Subcutaneous abdominal adipose tissue (tissue), 5 donors: ENCODE measurements around the gene C12orf43.

Source experiments
- H3K27ac ChIP-seq: one replicate; pipeline ENCODE4 v1.7.0; 2013; ENCODE audit warnings: low read depth, mild to moderate bottlenecking, inconsistent platforms, low read length, moderate library complexity
- H3K27me3 ChIP-seq, 5 donors: one replicate each; pipeline ENCODE4 v1.7.0; 2013; ENCODE audit warnings: low read length in 5 of 5, inconsistent platforms in 1 of 5; ENCODE audit not compliant: control insufficient read depth in 5 of 5, insufficient read depth in 4 of 5
- H3K36me3 ChIP-seq, 5 donors: one replicate each; pipeline ENCODE4 v1.7.0; 2013; ENCODE audit warnings: low read length in 5 of 5; ENCODE audit not compliant: control insufficient read depth in 5 of 5, insufficient read depth in 5 of 5
- H3K4me1 ChIP-seq, 5 donors: one replicate each; pipeline ENCODE4 v1.7.0; 2013; ENCODE audit warnings: low read length in 5 of 5, mild to moderate bottlenecking in 3 of 5, moderate library complexity in 1 of 5; ENCODE audit not compliant: control insufficient read depth in 5 of 5, insufficient read depth in 5 of 5
- H3K4me3 ChIP-seq, 5 donors: one replicate each; pipeline ENCODE4 v1.7.0; 2013; ENCODE audit warnings: low read length in 5 of 5, low read depth in 1 of 5
- H3K9ac ChIP-seq, 5 donors: one replicate each; pipeline ENCODE4 v1.7.0; 2013; ENCODE audit warnings: low read length in 5 of 5, mild to moderate bottlenecking in 4 of 5, moderate library complexity in 3 of 5
- H3K9me3 ChIP-seq, 5 donors: one replicate each; pipeline ENCODE4 v1.7.0; 2013; ENCODE audit warnings: low read length in 5 of 5; ENCODE audit not compliant: control insufficient read depth in 5 of 5
- donor health status: healthy.
- donor health status: healthy.
- donor health status: healthy.
- donor health status: healthy.
- donor health status: healthy.

Gene C12orf43

GRCh38 chr12:121030576-121031212 lies 14.4 kb upstream of the C12orf43 start:
- no peak overlapping the region for H3K27ac ChIP-seq

GRCh38 chr12:121026274-121027045 lies 10.2 kb upstream of the C12orf43 start:
- Histone ChIP-seq H3K9ac (no peak overlapping the region), H3K4me1 (no peaks in the 10 kb centered on the region), H3K36me3 (peaks cover 0 to 27% (median 8%) of the 10 kb centered on the region in 5 donors), H3K27me3 (no peaks in the 10 kb centered on the region), H3K4me3 (no peak overlapping the region), H3K9me3 (no peaks in the 10 kb centered on the region), H3K27ac (no peak overlapping the region)

More at GRCh38 chr12:121030576-121031212, 14.4 kb upstream of the C12orf43 start:
- no peaks in the 10 kb centered on the region for H3K27me3 ChIP-seq
- H3K9ac ChIP-seq, result no peak overlapping the region
- H3K4me3 ChIP-seq, result no peak overlapping the region
- H3K4me1 ChIP-seq, result no peaks in the 10 kb centered on the region
- no peaks in the 10 kb centered on the region for H3K9me3 ChIP-seq
- peaks cover 0 to 32% (median 2%) of the 10 kb centered on the region in 5 donors for H3K36me3 ChIP-seq

DNA sequence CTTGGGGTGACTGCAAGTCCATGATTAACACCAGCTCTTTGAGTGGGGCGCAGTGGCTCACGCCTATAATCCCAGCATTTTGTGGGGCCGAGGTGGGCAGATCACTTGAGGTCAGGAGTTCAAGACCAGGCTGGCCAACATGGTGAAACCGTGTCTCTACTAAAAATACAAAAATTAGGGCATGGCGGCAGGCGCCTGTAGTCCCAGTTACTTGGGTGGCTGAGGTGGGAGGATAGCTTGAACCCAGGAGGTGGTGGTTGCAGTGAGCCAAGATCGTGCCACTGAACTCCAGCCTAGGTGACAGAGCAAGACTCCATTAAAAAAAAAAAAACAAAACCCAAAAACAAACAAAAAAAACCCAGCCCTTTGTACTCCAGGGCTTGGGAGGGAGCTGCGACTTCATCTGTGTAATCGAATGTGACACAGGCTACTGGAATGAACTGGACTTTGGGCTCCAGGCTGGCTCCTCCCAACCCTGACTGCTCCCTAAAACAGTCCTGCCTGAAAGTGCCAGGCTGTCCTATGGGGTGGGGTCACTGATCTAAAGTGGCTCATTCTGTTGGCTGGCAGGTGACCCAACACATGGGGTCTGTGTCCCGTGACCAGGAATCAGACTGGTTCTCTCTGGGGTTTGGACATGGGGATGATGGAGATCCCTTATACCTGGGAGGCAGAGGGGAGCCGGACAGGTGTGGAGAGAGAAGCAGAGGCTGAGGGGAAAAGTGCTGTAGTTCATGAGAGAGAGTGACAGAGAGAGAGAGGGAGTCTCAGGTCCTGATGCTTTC lies 9.3 kb upstream of the C12orf43 start:
- no peak overlapping the region for H3K27ac ChIP-seq
- no peaks in the 10 kb centered on the region for H3K4me1 ChIP-seq
- no peaks in the 10 kb centered on the region for H3K9me3 ChIP-seq
- no peak overlapping the region for H3K4me3 ChIP-seq
- no peaks in the 10 kb centered on the region for H3K27me3 ChIP-seq
- peaks cover 0 to 26% (median 8%) of the 10 kb centered on the region in 5 donors for H3K36me3 ChIP-seq
- no peak overlapping the region for H3K9ac ChIP-seq

DNA sequence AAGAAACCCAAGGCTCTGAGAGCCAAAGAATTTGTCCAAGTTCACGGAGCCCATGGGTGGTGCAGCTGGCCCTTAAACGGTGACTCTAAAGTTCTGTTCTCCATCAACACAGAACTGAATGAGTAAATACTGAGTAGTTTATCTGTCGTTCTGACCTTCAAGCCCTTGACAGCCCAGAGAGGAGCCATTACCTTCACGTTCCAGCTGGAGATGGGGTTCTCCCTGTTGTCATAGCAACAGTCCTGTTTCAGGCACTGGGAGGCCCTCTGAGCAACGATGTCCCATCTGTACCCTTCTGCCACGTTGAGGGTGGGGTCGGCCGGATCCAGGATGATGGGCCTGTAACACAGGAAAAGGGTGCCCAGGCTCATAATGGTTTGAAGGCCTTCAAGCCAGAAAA lies 7.5 kb upstream of the C12orf43 start:
- H3K27ac ChIP-seq, result no peak overlapping the region
- no peak overlapping the region for H3K4me3 ChIP-seq
- H3K36me3 ChIP-seq, result peaks cover 0 to 34% (median 12%) of the 10 kb centered on the region in 5 donors
- H3K9ac ChIP-seq, result no peak overlapping the region
- H3K27me3 ChIP-seq, result no peaks in the 10 kb centered on the region
- no peaks in the 10 kb centered on the region for H3K9me3 ChIP-seq
- H3K4me1 ChIP-seq, result no peaks in the 10 kb centered on the region

GRCh38 chr12:121022713-121023112 lies 6.4 kb upstream of the C12orf43 start:
- Histone ChIP-seq H3K27me3 (no peaks in the 10 kb centered on the region), H3K9me3 (no peaks in the 10 kb centered on the region), H3K27ac (no peak overlapping the region), H3K4me3 (no peak overlapping the region), H3K4me1 (no peaks in the 10 kb centered on the region), H3K36me3 (peaks cover 0 to 30% (median 12%) of the 10 kb centered on the region in 5 donors), H3K9ac (no peak overlapping the region)

GRCh38 chr12:121021754-121022153 lies 5.5 kb upstream of the C12orf43 start:
- H3K9me3 ChIP-seq, result no peaks in the 10 kb centered on the region
- no peaks in the 10 kb centered on the region for H3K4me1 ChIP-seq
- no peak overlapping the region for H3K27ac ChIP-seq
- H3K27me3 ChIP-seq, result no peaks in the 10 kb centered on the region
- H3K4me3 ChIP-seq, result no peak overlapping the region
- peaks cover 0 to 24% (median 10%) of the 10 kb centered on the region in 5 donors for H3K36me3 ChIP-seq
- H3K9ac ChIP-seq, result no peak overlapping the region

- no peaks in the 10 kb centered on the region for H3K27me3 ChIP-seq
- no peak overlapping the region for H3K9ac ChIP-seq
- H3K4me1 ChIP-seq, result peaks cover 5 to 17% (median 7%) of the 10 kb centered on the region in 5 donors
- H3K4me3 ChIP-seq, result no peak overlapping the region
- no peaks in the 10 kb centered on the region for H3K9me3 ChIP-seq
- no peak overlapping the region for H3K27ac ChIP-seq
- peaks cover 0 to 16% (median 9%) of the 10 kb centered on the region in 5 donors for H3K36me3 ChIP-seq
Measured at GRCh38 chr12:121018860-121019617, 2.8 kb upstream of the C12orf43 start.

- Histone ChIP-seq H3K9ac (no peak overlapping the region), H3K4me1 (peaks cover 5 to 17% (median 7%) of the 10 kb centered on the region in 5 donors), H3K27me3 (no peaks in the 10 kb centered on the region), H3K4me3 (no peak overlapping the region), H3K27ac (no peak overlapping the region), H3K9me3 (no peaks in the 10 kb centered on the region), H3K36me3 (peaks cover 0 to 17% (median 7%) of the 10 kb centered on the region in 5 donors)
Measured at GRCh38 chr12:121017966-121018491, 1.7 kb upstream of the C12orf43 start.

DNA sequence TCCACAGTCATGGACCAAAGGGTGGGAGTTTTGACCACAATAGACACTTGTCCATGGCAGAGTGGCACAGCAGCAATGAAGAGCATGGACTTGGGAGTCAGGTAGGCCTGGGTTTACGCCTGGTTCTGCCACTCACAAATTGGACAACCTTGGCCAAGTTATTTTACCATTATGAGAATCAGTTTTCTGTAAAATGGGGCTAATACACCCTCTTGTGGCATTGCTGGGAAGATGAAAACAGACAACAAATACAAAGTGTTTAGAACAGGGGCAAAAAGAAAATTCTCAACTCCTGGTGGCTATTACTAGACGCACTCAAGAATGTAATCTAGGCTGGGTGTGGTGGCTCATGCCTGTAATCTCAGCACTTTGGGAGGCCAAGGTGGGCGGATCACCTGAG lies 2.6 kb downstream of the C12orf43 start:
- H3K27ac ChIP-seq, result no peak overlapping the region
- no peak overlapping the region for H3K4me3 ChIP-seq
- peaks cover 5 to 17% (median 7%) of the 10 kb centered on the region in 5 donors for H3K4me1 ChIP-seq
- peaks cover 0 to 42% (median 34%) of the 10 kb centered on the region in 5 donors for H3K36me3 ChIP-seq
- H3K27me3 ChIP-seq, result no peaks in the 10 kb centered on the region
- H3K9ac ChIP-seq, result no peak overlapping the region
- no peaks in the 10 kb centered on the region for H3K9me3 ChIP-seq
